RWPE1 (cell line): ENCODE measurements around the gene ALG11.
"Not testable (repeated sequence)": the region's sequence is repeated elsewhere in the genome, so short reads cannot be mapped to it uniquely, and the experiment has no call there.

ENCODE experiments used
- CTCF ChIA-PET: fragments of 350-600 bp; sonication (Branson Sonifier 250); formaldehyde crosslinking; extraction: SDS; loops from one replicate; lab custom pipeline; 2021; lab: Yijun Ruan, JAX
- POLR2A ChIA-PET: fragments of 400-600 bp; formaldehyde crosslinking; extraction: SDS; loops from one replicate; lab custom pipeline; 2020; ENCODE audit warnings: antibody characterized with exemption; ENCODE audit not compliant: low non-redundant PET; lab: Yijun Ruan, JAX
- DNase-seq: peaks from one replicate; pipeline ENCODE4 v3.0.0; 2012; ENCODE audit warnings: low spot score
- H3K27ac ChIP-seq: fragments of 450-650 bp; 2 replicates; pipeline ENCODE4 v1.5.1; 2017
- TF ChIP-seq, protein P1 (sequence below): fragments of 450-650 bp; conservative IDR thresholded peaks from 2 replicates; pipeline ENCODE4 v1.5.1; 2017; ENCODE audit warnings: low read depth, mild to moderate bottlenecking

ALG11 gene

DNA sequence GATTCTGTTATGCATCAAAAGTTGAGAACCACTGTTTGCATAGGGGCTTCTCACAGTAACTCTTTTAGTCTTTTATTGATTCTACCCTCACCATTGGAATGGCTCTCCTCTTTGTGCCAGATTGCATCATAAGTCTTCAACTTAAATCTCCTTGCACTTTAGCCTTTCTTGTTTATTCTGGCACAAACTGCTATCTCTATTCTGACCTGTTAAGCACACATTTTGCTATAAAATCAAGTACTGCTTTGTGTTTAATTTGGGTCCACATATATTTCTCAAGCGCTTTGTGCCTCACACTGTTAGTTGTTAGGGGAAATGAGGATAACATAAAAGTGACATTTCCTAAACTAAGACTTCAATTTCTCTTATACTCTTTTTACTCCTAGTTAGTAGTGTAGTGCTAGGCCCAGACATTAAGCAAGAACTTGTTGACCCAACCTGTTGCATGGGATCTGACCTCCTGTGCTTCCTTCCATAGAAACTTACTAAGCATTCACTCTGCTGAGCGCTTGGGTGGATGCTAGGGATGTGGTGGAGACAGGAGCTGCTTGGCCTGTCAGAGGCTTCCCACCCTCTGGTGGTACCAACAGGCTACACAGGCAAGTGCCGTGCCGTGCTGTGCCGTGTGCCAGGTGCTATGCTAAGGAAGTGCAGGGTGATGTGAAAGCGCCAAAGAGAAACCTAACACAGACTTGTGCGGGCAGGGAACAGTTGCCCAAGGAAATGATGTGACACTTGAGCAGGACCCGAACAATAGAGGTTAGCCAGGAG, 13.5 kb downstream of the ALG11 start:
- POLR2A ChIA-PET = no interaction called here
- TF ChIP-seq, protein P1, sequence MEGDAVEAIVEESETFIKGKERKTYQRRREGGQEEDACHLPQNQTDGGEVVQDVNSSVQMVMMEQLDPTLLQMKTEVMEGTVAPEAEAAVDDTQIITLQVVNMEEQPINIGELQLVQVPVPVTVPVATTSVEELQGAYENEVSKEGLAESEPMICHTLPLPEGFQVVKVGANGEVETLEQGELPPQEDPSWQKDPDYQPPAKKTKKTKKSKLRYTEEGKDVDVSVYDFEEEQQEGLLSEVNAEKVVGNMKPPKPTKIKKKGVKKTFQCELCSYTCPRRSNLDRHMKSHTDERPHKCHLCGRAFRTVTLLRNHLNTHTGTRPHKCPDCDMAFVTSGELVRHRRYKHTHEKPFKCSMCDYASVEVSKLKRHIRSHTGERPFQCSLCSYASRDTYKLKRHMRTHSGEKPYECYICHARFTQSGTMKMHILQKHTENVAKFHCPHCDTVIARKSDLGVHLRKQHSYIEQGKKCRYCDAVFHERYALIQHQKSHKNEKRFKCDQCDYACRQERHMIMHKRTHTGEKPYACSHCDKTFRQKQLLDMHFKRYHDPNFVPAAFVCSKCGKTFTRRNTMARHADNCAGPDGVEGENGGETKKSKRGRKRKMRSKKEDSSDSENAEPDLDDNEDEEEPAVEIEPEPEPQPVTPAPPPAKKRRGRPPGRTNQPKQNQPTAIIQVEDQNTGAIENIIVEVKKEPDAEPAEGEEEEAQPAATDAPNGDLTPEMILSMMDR = no peak
- H3K27ac ChIP-seq = no peak overlapping the region
- DNase-seq = no peak
- CTCF ChIA-PET = interaction anchor here (0.5 to 0.7 kb wide), 2 partner anchors 26 to 60 kb away, joined by 4 read pairs; no protein-coding TSS in a partner anchor

DNA sequence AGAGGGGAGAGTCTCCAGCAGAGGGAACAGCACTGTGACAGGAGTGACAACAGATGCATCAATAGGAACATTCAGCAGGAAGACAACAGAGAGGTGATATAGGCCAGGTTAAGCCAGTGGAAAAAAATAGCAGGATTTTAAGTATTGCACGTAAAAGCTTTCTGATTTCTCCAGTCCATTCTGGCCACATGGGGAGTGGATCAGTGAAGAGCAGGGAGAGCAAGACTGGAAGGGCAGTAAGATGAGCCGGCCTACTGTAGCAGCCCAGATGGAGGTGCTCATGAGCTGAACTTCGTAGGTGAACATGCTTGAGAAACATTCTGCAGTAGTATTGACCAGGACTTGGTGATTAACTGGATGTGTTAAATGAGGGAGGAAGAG, 14.0 kb downstream of the ALG11 start:
- DNase-seq = no peak
- TF ChIP-seq, protein P1 = no peak
- no peak overlapping the region for H3K27ac ChIP-seq
- ChIA-PET CTCF (interaction anchor here (0.7 kb wide), 1 partner anchor 61 kb away, joined by 4 read pairs; no protein-coding TSS in a partner anchor), POLR2A (no interaction called here)

DNA sequence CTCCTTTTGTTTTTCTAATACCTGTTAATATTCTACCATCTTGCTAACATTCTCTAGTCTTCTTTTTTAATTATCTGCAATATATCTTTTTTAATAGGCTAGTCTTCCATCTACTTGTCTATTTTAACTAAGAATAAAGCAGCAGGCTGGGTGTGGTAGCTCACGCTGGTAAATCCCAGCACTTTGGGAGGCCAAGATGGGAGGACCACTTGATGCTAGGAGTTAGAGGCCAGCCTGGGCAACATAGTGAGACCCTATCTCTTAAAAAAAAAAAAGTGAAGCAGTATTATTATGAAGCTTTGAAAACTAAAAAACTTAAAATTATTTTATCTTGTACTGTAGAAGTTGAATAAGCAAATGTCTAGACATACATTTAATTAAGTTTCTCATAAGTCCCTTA, 15.6 kb downstream of the ALG11 start:
- no peak for DNase-seq
- no peak overlapping the region for H3K27ac ChIP-seq
- TF ChIP-seq, protein P1 = no peak
- ChIA-PET POLR2A (no interaction called here), CTCF (interaction anchor here (0.8 kb wide), 1 partner anchor 423 kb away, joined by 3 read pairs; no protein-coding TSS in a partner anchor)

DNA sequence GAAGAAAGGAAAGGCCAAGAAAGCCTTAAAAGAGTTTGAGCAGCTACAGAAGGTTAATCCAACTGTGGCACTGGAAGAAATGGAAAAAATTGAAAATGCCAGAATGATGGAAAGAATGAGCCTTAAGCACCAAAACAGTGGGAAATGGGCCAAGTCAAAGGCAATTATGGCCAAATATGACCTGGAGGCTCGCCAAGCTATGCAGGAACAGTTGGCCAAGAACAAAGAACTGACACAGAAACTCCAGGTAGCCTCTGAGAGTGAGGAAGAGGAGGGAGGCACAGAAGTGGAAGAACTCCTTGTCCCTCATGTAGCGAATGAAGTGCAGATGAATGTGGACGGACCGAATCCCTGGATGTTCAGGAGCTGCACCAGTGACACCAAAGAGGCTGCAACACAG, 17.4 kb downstream of the ALG11 start:
- no peak for DNase-seq
- CTCF ChIA-PET = interaction anchor here (0.7 kb wide), 1 partner anchor 97 kb away, joined by 6 read pairs; no protein-coding TSS in a partner anchor
- TF ChIP-seq, protein P1 = no peak
- POLR2A ChIA-PET = no interaction called here
- H3K27ac ChIP-seq = no peak overlapping the region

DNA sequence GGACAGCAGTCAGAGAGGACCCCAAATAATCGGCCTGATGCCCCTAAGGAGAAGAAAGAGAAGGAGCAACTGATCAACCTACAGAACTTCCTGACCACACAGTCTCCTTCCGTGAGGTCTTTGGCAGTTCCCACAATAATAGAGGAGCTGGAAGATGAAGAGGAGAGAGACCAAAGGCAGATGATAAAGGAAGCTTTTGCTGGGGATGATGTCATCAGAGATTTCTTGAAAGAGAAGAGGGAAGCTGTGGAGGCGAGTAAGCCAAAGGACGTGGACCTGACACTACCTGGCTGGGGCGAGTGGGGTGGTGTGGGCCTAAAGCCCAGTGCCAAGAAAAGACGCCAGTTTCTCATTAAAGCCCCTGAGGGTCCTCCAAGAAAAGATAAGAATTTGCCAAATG, 18.2 kb downstream of the ALG11 start:
- DNase-seq, POLR2A ChIA-PET, H3K27ac ChIP-seq, CTCF ChIA-PET: not testable (repeated sequence)

DNA sequence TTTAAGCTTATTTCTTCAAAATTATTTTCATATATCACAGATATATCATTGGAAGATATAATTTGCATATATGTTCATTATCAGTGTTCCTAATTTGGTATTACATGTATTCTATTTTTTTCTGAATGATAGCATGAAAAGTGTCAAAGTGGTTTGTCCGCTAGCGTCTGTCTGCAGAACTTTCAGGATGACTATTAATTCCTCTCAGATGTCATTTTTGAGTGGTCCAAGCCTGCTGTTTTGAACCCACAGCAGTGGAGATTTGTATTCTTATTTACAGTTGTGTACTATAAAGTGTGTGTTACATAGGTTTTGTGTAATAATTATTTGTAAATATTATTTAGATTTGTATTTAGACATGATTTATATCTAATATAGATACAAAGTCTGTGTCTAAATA, 20.8 kb downstream of the ALG11 start:
- ChIA-PET CTCF (no interaction called here), POLR2A (no interaction called here)
- TF ChIP-seq, protein P1 = no peak
- H3K27ac ChIP-seq = no peak overlapping the region
- no peak for DNase-seq

DNA sequence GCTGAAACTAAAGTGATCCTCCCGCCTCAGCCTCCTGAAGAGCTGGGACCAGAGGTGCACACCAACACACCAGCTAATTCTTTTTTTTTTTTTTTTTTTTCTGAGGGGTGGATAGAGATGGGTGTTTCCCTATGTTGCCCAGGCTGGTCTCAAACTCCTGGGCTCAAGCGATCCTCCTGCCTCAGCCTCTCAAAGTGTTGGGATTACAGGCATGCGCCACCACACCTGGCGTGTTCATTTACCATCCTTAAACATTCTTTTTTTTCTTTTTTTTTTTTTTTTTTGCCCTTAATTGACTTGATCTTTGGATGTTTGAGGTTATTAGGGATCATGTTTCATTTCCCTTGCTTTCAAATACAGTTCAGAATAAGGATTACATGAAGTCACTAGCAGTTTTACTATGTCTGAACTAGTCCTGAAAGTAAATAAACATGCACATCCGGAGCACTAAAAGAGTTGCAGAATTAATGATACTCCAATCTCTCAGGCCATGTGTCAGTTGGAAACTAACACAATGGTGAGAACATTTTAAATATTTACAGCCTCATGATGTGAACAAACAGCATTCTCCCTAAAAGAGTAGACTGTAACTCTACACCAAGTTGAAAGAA, 22.5 kb downstream of the ALG11 start:
- no peak for DNase-seq
- CTCF ChIA-PET = no interaction called here
- TF ChIP-seq, protein P1 = no peak
- H3K27ac ChIP-seq = no peak overlapping the region
- POLR2A ChIA-PET = no interaction called here
